ENCODE results near the gene CHST9.

Gene CHST9

GRCh38 chr18:27022477-27022876 is 162.6 kb downstream of the CHST9 start:
- H3K36me3 ChIP-seq (ENCODE audit: control insufficient read depth, insufficient read depth, low read length): no peaks in the 10 kb centered on the region
- H3K4me1 ChIP-seq (ENCODE audit: control insufficient read depth, insufficient read depth, low read length): peaks cover 3% of the 10 kb centered on the region
- no peak overlapping the region for H3K9ac ChIP-seq (ENCODE audit: low read depth, low read length)
- H3K27me3 ChIP-seq (ENCODE audit: control insufficient read depth, insufficient read depth, low read length): no peaks in the 10 kb centered on the region
- no peaks in the 10 kb centered on the region for H3K9me3 ChIP-seq (ENCODE audit: control insufficient read depth, insufficient read depth, low read length)
- H3K4me3 ChIP-seq (ENCODE audit: low read depth, low read length): no peak overlapping the region

- peaks cover 3% of the 10 kb centered on the region for H3K4me1 ChIP-seq (ENCODE audit: control insufficient read depth, insufficient read depth, low read length)
- no peaks in the 10 kb centered on the region for H3K27me3 ChIP-seq (ENCODE audit: control insufficient read depth, insufficient read depth, low read length)
- H3K4me3 ChIP-seq (ENCODE audit: low read depth, low read length): no peak overlapping the region
- H3K9me3 ChIP-seq (ENCODE audit: control insufficient read depth, insufficient read depth, low read length): no peaks in the 10 kb centered on the region
- H3K9ac ChIP-seq (ENCODE audit: low read depth, low read length): no peak overlapping the region
- H3K36me3 ChIP-seq (ENCODE audit: control insufficient read depth, insufficient read depth, low read length): no peaks in the 10 kb centered on the region
Measured at GRCh38 chr18:27017901-27018500, 167.1 kb downstream of the CHST9 start.

GRCh38 chr18:27014841-27015240 is 170.3 kb downstream of the CHST9 start:
- no peak overlapping the region for H3K9ac ChIP-seq (ENCODE audit: low read depth, low read length)
- no peaks in the 10 kb centered on the region for H3K36me3 ChIP-seq (ENCODE audit: control insufficient read depth, insufficient read depth, low read length)
- H3K4me3 ChIP-seq (ENCODE audit: low read depth, low read length): no peak overlapping the region
- no peaks in the 10 kb centered on the region for H3K4me1 ChIP-seq (ENCODE audit: control insufficient read depth, insufficient read depth, low read length)
- H3K9me3 ChIP-seq (ENCODE audit: control insufficient read depth, insufficient read depth, low read length): no peaks in the 10 kb centered on the region
- no peaks in the 10 kb centered on the region for H3K27me3 ChIP-seq (ENCODE audit: control insufficient read depth, insufficient read depth, low read length)

- peaks cover 6% of the 10 kb centered on the region for H3K4me1 ChIP-seq (ENCODE audit: control insufficient read depth, insufficient read depth, low read length)
- no peaks in the 10 kb centered on the region for H3K36me3 ChIP-seq (ENCODE audit: control insufficient read depth, insufficient read depth, low read length)
- no peaks in the 10 kb centered on the region for H3K27me3 ChIP-seq (ENCODE audit: control insufficient read depth, insufficient read depth, low read length)
- no peaks in the 10 kb centered on the region for H3K9me3 ChIP-seq (ENCODE audit: control insufficient read depth, insufficient read depth, low read length)
- no peak overlapping the region for H3K9ac ChIP-seq (ENCODE audit: low read depth, low read length)
- no peak overlapping the region for H3K4me3 ChIP-seq (ENCODE audit: low read depth, low read length)
Measured at GRCh38 chr18:27010784-27011183, 174.3 kb downstream of the CHST9 start.

GRCh38 chr18:27009293-27009692 is 175.8 kb downstream of the CHST9 start:
- Histone ChIP-seq H3K9ac (ENCODE audit: low read depth, low read length) (no peak overlapping the region), H3K4me3 (ENCODE audit: low read depth, low read length) (no peak overlapping the region), H3K4me1 (ENCODE audit: control insufficient read depth, insufficient read depth, low read length) (peaks cover 6% of the 10 kb centered on the region), H3K36me3 (ENCODE audit: control insufficient read depth, insufficient read depth, low read length) (no peaks in the 10 kb centered on the region), H3K27me3 (ENCODE audit: control insufficient read depth, insufficient read depth, low read length) (no peaks in the 10 kb centered on the region), H3K9me3 (ENCODE audit: control insufficient read depth, insufficient read depth, low read length) (no peaks in the 10 kb centered on the region)

- no peaks in the 10 kb centered on the region for H3K9me3 ChIP-seq (ENCODE audit: control insufficient read depth, insufficient read depth, low read length)
- H3K9ac ChIP-seq (ENCODE audit: low read depth, low read length): no peak overlapping the region
- no peak overlapping the region for H3K4me3 ChIP-seq (ENCODE audit: low read depth, low read length)
- peaks cover 11% of the 10 kb centered on the region for H3K4me1 ChIP-seq (ENCODE audit: control insufficient read depth, insufficient read depth, low read length)
- H3K27me3 ChIP-seq (ENCODE audit: control insufficient read depth, insufficient read depth, low read length): no peaks in the 10 kb centered on the region
- no peaks in the 10 kb centered on the region for H3K36me3 ChIP-seq (ENCODE audit: control insufficient read depth, insufficient read depth, low read length)
Measured at GRCh38 chr18:27008575-27008974, 176.5 kb downstream of the CHST9 start.

GRCh38 chr18:27007880-27008279 is 177.2 kb downstream of the CHST9 start:
- no peaks in the 10 kb centered on the region for H3K27me3 ChIP-seq (ENCODE audit: control insufficient read depth, insufficient read depth, low read length)
- H3K4me1 ChIP-seq (ENCODE audit: control insufficient read depth, insufficient read depth, low read length): peaks cover 13% of the 10 kb centered on the region
- no peaks in the 10 kb centered on the region for H3K9me3 ChIP-seq (ENCODE audit: control insufficient read depth, insufficient read depth, low read length)
- H3K36me3 ChIP-seq (ENCODE audit: control insufficient read depth, insufficient read depth, low read length): no peaks in the 10 kb centered on the region
- H3K9ac ChIP-seq (ENCODE audit: low read depth, low read length): no peak overlapping the region
- H3K4me3 ChIP-seq (ENCODE audit: low read depth, low read length): no peak overlapping the region

- H3K4me1 ChIP-seq (ENCODE audit: control insufficient read depth, insufficient read depth, low read length): peaks cover 13% of the 10 kb centered on the region
- no peaks in the 10 kb centered on the region for H3K9me3 ChIP-seq (ENCODE audit: control insufficient read depth, insufficient read depth, low read length)
- H3K27me3 ChIP-seq (ENCODE audit: control insufficient read depth, insufficient read depth, low read length): no peaks in the 10 kb centered on the region
- no peaks in the 10 kb centered on the region for H3K36me3 ChIP-seq (ENCODE audit: control insufficient read depth, insufficient read depth, low read length)
- H3K9ac ChIP-seq (ENCODE audit: low read depth, low read length): no peak overlapping the region
- no peak overlapping the region for H3K4me3 ChIP-seq (ENCODE audit: low read depth, low read length)
Measured at GRCh38 chr18:27005589-27005988, 179.5 kb downstream of the CHST9 start.

GRCh38 chr18:27004056-27004829 is 180.9 kb downstream of the CHST9 start:
- H3K4me1 ChIP-seq (ENCODE audit: control insufficient read depth, insufficient read depth, low read length): peaks cover 13% of the 10 kb centered on the region
- no peaks in the 10 kb centered on the region for H3K36me3 ChIP-seq (ENCODE audit: control insufficient read depth, insufficient read depth, low read length)
- H3K27me3 ChIP-seq (ENCODE audit: control insufficient read depth, insufficient read depth, low read length): no peaks in the 10 kb centered on the region
- no peaks in the 10 kb centered on the region for H3K9me3 ChIP-seq (ENCODE audit: control insufficient read depth, insufficient read depth, low read length)
- no peak overlapping the region for H3K4me3 ChIP-seq (ENCODE audit: low read depth, low read length)
- no peak overlapping the region for H3K9ac ChIP-seq (ENCODE audit: low read depth, low read length)

GRCh38 chr18:26999797-27000196 is 185.3 kb downstream of the CHST9 start:
- Histone ChIP-seq H3K4me1 (ENCODE audit: control insufficient read depth, insufficient read depth, low read length) (peaks cover 7% of the 10 kb centered on the region), H3K4me3 (ENCODE audit: low read depth, low read length) (no peak overlapping the region), H3K36me3 (ENCODE audit: control insufficient read depth, insufficient read depth, low read length) (no peaks in the 10 kb centered on the region), H3K9ac (ENCODE audit: low read depth, low read length) (no peak overlapping the region), H3K9me3 (ENCODE audit: control insufficient read depth, insufficient read depth, low read length) (no peaks in the 10 kb centered on the region), H3K27me3 (ENCODE audit: control insufficient read depth, insufficient read depth, low read length) (no peaks in the 10 kb centered on the region)

GRCh38 chr18:26993568-26993967 is 191.5 kb downstream of the CHST9 start:
- no peaks in the 10 kb centered on the region for H3K4me1 ChIP-seq (ENCODE audit: control insufficient read depth, insufficient read depth, low read length)
- H3K9ac ChIP-seq (ENCODE audit: low read depth, low read length): no peak overlapping the region
- no peak overlapping the region for H3K4me3 ChIP-seq (ENCODE audit: low read depth, low read length)
- H3K36me3 ChIP-seq (ENCODE audit: control insufficient read depth, insufficient read depth, low read length): no peaks in the 10 kb centered on the region
- H3K9me3 ChIP-seq (ENCODE audit: control insufficient read depth, insufficient read depth, low read length): no peaks in the 10 kb centered on the region
- H3K27me3 ChIP-seq (ENCODE audit: control insufficient read depth, insufficient read depth, low read length): no peaks in the 10 kb centered on the region

- Histone ChIP-seq H3K4me3 (ENCODE audit: low read depth, low read length) (no peak overlapping the region), H3K9me3 (ENCODE audit: control insufficient read depth, insufficient read depth, low read length) (no peaks in the 10 kb centered on the region), H3K27me3 (ENCODE audit: control insufficient read depth, insufficient read depth, low read length) (no peaks in the 10 kb centered on the region), H3K4me1 (ENCODE audit: control insufficient read depth, insufficient read depth, low read length) (no peaks in the 10 kb centered on the region), H3K36me3 (ENCODE audit: control insufficient read depth, insufficient read depth, low read length) (no peaks in the 10 kb centered on the region), H3K9ac (ENCODE audit: low read depth, low read length) (no peak overlapping the region)
Measured at GRCh38 chr18:26992926-26993325, 192.2 kb downstream of the CHST9 start.

Data from iPS-15b (cell line).